NB4 (cell line): ENCODE data around the gene ATP6V1C2.

Experiments
- CTCF ChIP-seq: IDR thresholded peaks from one replicate; pipeline ENCODE4 v1.5.1; 2012; ENCODE audit warnings: low read depth, low read length
- MAX ChIP-seq: IDR thresholded peaks from 2 replicates; pipeline ENCODE4 v1.6.1; 2011; ENCODE audit warnings: low read depth, low read length
- POLR2A ChIP-seq: IDR thresholded peaks from 2 replicates; pipeline ENCODE4 v1.6.1; 2011; ENCODE audit warnings: mild to moderate bottlenecking; ENCODE audit not compliant: insufficient read length; ENCODE audit errors: extremely low read depth

- TF ChIP-seq CTCF: no peak
- no peak for TF ChIP-seq POLR2A
- no peak for TF ChIP-seq MAX
Measured at GRCh38 chr2:10760794-10761504, 39.5 kb downstream of the ATP6V1C2 start.
